ENCODE measurements around the gene SH2D4B.

SH2D4B gene

GRCh38 chr10:80504158-80504811 lies 33.4 kb upstream of the SH2D4B start:
- no peak for DNase-seq

DNA sequence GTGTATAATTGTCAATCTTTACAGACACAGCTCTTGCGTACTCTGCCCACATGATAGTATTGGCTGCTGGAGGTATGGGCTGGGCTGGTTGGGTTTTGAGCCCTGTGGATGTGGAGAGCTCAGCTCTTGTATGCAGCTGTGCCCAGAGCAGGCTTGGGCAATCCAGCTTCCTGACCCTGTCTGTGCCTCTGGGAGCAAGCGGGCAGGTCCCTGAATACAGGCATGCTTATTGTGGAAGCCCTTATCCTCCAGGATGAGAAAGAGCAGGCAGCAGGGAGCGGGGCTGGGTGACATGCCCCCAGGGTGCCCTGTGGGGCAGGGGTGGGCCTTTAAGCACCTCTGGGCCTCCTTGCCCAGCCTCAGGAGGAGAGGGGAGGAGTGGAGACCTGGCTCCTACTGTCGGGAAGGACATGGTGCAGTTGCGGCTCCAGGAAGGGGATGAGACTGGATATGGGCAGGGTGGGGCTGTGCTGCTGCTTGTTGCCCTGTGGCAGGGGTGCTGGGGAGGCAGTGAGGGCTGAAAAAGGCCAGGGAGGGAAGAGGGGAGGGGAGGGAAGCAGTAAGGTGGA lies 32.7 kb upstream of the SH2D4B start:
- DNase-seq, result peak; percentile 15

DNA sequence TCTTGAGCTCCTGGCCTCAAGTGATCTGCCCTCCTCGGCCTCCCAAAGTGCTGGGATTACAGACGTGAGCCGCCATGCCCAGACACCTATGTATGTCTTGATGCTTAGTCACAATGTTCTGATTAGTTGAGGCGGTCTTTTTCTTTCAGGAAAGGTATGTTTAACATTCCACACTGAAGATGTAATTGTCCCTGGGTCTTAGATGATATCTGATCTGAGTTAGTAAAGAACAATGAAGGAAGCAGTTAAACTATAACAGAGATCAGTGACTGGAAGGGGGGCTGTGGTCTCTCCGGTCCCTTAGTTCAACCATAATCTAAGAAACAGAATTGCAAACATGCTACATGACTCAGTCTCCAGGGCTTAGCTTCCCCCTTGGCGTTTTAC lies 31.5 kb upstream of the SH2D4B start:
- no peak for DNase-seq

GRCh38 chr10:80506836-80507487 lies 30.7 kb upstream of the SH2D4B start:
- no peak for DNase-seq

GRCh38 chr10:80509108-80509402 lies 28.6 kb upstream of the SH2D4B start:
- DNase-seq, result no peak

DNA sequence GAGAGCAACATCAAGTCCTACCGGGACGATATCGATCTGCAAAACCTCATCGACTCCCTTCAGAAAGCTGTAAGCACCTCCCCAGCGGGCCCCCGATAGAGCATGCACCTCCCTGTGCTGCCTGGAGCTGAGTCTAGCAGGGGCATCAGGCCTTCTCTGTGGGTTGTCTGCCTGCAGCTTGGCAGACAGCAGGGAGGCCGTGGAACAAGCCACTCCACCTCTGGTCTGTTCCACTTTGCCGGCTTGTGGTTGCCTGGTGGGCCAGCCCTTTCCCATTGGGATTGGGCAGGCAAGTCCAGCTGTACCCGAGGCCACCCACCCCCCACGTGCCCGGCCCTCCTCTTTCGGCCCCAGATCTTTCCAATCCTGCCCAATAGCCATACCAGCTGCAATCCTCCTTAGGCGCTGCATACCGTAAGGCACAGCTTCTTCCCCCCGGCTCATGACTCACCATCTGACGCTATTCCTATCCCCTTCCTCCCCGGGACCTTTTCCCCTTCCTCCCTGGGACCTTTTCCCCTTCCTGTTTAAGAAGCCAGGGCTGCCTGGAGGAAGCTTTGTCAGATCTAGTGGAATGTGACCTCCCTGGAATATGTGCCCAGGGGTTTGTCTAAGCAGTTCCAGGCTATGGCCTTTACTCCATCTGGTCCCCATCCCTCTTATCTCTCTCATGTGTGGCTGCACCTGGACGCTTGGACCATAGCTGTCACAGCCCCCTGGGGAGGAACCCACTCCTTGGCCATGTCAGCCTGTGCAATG lies 28.1 kb upstream of the SH2D4B start:
- DNase-seq, result no peak

- DNase-seq, result no peak
Observed at GRCh38 chr10:80512031-80512526, 25.6 kb upstream of the SH2D4B start.

DNA sequence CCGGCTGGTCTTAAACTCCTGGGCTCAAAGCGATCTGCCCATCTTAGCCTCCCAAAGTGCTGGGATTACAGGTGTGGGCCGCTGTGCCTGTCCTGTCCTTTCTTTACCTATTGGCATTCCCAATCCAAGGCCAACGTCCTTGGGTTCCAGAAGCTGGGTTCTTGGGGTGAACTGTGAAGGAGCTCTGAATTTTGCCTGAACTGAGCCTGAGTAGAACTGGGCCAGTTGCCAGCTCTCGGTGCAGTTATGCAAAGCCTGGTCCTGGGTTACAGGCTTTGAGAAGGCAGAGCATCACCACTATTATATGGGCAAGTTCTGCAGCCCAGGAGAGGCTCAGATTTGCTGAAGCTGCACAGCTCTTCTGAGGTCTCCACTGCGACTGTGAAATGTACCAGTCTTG lies 24.6 kb upstream of the SH2D4B start:
- DNase-seq, result no peak

GRCh38 chr10:80515511-80515910 lies 22.2 kb upstream of the SH2D4B start:
- no peak for DNase-seq

DNA sequence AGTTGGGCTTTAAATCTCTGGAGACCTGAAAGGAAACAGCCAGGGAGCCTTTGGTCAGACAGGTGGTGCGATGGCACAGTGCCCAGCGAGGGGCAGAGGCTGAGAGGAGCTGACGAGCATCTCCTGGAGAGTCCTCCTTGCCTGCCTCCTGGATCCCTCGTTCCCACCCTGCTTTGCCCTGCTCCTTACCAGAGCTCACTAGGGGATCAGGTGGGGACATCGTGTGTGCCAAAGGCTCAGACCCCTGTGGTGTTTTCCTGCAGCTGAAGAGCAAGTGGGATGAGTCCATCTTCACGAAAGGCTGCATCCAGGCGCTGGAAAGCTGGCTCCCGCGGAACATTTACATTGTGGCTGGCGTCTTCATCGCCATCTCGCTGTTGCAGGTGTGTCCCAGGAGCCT lies 21.8 kb upstream of the SH2D4B start:
- no peak for DNase-seq

- DNase-seq, result no peak
Observed at GRCh38 chr10:80516506-80517075, 21.1 kb upstream of the SH2D4B start.

DNA sequence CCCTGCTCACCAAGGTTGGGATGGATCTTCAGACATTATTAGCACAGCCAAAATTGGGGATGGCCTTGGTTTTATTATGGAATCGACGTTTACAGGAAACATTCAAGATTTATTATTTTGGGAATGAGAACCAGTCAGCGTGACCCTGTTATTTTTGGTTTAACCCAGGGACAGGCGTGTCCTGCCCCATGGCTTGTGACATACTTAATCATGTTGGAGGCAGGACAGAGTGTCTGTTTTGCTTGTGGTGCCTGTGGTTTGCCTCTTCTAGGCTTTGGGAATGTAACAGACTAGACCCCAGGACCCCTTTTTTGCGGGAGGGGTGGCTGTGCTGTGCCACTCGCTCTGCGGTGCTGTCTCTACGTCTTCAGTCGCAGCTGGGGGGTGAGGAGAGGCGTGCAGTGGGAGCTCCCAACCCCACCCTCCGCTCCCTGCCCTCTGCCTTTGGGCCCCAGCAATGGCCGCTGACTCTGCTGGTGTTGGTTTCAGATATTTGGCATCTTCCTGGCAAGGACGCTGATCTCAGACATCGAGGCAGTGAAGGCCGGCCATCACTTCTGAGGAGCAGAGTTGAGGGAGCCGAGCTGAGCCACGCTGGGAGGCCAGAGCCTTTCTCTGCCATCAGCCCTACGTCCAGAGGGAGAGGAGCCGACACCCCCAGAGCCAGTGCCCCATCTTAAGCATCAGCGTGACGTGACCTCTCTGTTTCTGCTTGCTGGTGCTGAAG lies 20.1 kb upstream of the SH2D4B start:
- no peak for DNase-seq

DNA sequence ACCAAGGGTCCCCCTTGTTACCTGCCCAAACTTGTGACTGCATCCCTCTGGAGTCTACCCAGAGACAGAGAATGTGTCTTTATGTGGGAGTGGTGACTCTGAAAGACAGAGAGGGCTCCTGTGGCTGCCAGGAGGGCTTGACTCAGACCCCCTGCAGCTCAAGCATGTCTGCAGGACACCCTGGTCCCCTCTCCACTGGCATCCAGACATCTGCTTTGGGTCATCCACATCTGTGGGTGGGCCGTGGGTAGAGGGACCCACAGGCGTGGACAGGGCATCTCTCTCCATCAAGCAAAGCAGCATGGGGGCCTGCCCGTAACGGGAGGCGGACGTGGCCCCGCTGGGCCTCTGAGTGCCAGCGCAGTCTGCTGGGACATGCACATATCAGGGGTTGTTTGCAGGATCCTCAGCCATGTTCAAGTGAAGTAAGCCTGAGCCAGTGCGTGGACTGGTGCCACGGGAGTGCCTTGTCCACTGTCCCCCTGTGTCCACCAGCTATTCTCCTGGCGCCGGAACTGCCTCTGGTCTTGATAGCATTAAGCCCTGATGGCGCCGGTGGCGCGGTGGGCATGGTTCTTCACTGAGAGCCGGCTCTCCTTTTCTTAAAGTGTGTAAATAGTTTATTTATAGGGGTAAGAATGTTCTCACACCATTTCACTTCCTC lies 19.4 kb upstream of the SH2D4B start:
- no peak for DNase-seq

GRCh38 chr10:80518807-80519360 lies 18.8 kb upstream of the SH2D4B start:
- DNase-seq, result no peak

DNA sequence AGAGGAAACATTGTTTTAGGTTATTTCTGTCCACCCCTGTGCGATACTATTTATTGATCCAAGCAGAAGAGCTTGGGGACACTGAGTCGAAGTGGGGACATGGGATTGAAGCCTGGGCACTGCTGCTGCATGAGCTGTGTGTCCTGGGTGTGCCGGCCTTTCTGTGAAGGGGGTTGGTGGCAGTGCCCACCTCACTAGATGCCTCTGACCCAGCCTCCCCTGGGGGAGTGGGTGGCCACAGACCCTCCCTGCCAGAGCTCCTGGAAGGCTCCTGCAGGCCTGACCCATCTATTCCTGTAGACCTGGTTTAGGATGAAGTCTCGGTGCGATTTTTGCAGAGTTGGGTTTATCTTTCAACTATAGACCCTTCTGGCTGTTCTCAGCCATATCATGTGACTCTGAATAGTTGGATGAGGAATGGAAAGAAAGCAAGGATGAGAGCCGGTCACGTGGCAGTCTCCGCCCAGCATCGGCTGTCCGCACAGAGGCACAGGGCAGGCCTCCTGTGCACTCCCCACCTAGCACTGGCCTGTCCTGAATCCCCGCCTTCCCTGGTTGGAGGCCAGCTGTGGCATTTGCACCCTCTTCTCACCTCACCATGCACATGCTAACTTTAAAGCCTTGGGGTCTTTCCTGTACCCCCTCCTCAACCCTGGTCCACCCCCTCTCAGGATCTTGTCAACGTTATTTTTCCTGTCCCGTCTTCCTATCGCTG lies 17.6 kb upstream of the SH2D4B start:
- no peak for DNase-seq

GRCh38 chr10:80520661-80521470 lies 16.8 kb upstream of the SH2D4B start:
- DNase-seq, result no peak

DNA sequence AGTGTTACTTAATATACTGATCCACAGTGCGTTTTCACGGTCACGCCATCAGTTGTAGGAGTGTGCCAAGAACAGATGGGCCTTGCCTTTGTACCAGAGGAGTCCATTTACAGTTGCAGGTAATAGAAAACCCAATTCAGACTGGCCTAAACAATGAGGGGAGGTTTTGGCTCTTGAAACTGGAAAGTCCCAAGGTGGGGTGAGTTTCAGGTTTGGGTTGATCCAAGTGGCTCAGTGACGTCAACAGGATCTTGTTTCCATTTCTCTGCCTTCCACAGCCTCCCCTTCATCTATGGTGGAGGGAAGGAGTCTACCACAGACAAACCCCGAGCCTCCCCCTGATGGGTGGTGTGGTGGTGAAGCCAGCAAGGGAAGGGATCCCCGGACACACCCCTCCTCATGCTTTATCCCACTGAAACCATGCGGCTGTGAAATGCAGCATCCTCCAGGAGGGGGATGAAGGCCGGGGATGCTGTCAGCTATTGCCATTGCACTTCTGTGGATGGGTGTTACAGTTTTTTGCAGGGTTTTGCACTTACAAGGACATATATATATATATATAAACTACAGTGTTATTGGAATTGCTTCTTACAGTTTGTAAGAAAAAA lies 14.8 kb upstream of the SH2D4B start:
- DNase-seq, result no peak

DNA sequence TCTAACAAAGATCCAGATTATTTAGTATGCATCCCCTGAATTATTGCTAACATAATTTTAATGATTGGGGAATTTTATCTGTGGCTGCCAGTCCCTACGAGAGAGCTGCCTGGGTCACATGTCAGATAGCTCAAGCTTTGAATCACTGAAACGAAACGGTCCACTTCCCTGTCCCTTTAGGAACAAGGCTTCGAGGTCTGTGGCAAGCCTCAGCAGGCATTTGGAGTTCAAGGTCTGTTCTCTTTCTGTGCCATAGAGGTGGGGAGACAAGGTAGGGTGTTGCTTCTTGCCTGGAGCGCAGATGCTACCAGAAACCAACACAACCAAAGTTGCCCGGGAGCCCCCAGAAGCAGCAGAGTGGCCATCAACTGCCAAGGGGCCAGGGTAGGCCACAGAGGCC lies 13.9 kb upstream of the SH2D4B start:
- no peak for DNase-seq

- DNase-seq, result no peak
Observed at GRCh38 chr10:80524190-80524909, 13.4 kb upstream of the SH2D4B start.

Measured in DMS53 (cell line).